GM19468 (cell line): Measurements from ENCODE around the gene DOK6.
"Not testable (repeated sequence)": the region's sequence is repeated elsewhere in the genome, so short reads cannot be mapped to it uniquely, and the experiment has no call there.

Experiments used
- ATAC-seq: cut with Tn5 transposase; IDR thresholded peaks from one replicate; pipeline ENCODE4 v1.9.1; 2021; ENCODE audit warnings: mild to moderate bottlenecking, moderate library complexity, moderate number of reproducible peaks; ENCODE audit not compliant: unreplicated experiment; ENCODE audit errors: extremely low read depth

DOK6 gene

GRCh38 chr18:69662090-69662489, 261.4 kb downstream of the DOK6 start:
- ATAC-seq: not testable (repeated sequence)

- ATAC-seq: no peak
Measured at GRCh38 chr18:69664399-69664798, 263.7 kb downstream of the DOK6 start.

GRCh38 chr18:69674292-69674877, 273.7 kb downstream of the DOK6 start:
- ATAC-seq: no peak

- no peak for ATAC-seq
Measured at GRCh38 chr18:69674966-69675365, 274.3 kb downstream of the DOK6 start.

- no peak for ATAC-seq
Measured at GRCh38 chr18:69677595-69677994, 276.9 kb downstream of the DOK6 start.

- ATAC-seq: no peak
Measured at GRCh38 chr18:69680123-69680522, 279.4 kb downstream of the DOK6 start.

- no peak for ATAC-seq
Measured at GRCh38 chr18:69683176-69683575, 282.5 kb downstream of the DOK6 start.

GRCh38 chr18:69684789-69685188, 284.1 kb downstream of the DOK6 start:
- ATAC-seq: no peak

GRCh38 chr18:69686861-69687260, 286.2 kb downstream of the DOK6 start:
- ATAC-seq: no peak

- ATAC-seq: no peak
Measured at GRCh38 chr18:69689121-69689759, 288.6 kb downstream of the DOK6 start.

GRCh38 chr18:69691008-69691760, 290.5 kb downstream of the DOK6 start:
- peak; percentile 46 for ATAC-seq

- ATAC-seq: no peak
Measured at GRCh38 chr18:69697069-69697468, 296.4 kb downstream of the DOK6 start.

GRCh38 chr18:69697689-69698088, 297.0 kb downstream of the DOK6 start:
- no peak for ATAC-seq

- ATAC-seq: no peak
Measured at GRCh38 chr18:69701305-69701704, 300.6 kb downstream of the DOK6 start.

GRCh38 chr18:69703461-69703860, 302.8 kb downstream of the DOK6 start:
- ATAC-seq: no peak

GRCh38 chr18:69705987-69706386, 305.3 kb downstream of the DOK6 start:
- ATAC-seq: no peak

GRCh38 chr18:69708844-69709243, 308.2 kb downstream of the DOK6 start:
- no peak for ATAC-seq

- ATAC-seq: no peak
Measured at GRCh38 chr18:69715191-69715795, 314.6 kb downstream of the DOK6 start.

- ATAC-seq: no peak
Measured at GRCh38 chr18:69717586-69717985, 316.9 kb downstream of the DOK6 start.

- no peak for ATAC-seq
Measured at GRCh38 chr18:69718912-69719547, 318.3 kb downstream of the DOK6 start.

- no peak for ATAC-seq
Measured at GRCh38 chr18:69720422-69720821, 319.7 kb downstream of the DOK6 start.
